AG09319 (cell line): ENCODE measurements around the gene UBE2H.

ENCODE experiments used
- DNase-seq: peaks from one replicate; pipeline ENCODE4 v3.0.0-alpha.2; 2010; ENCODE audit warnings: low read depth; ENCODE audit errors: extremely low read depth
- TF ChIP-seq, protein P1 (sequence below): IDR thresholded peaks from 2 replicates; pipeline ENCODE4 v1.5.1; 2011; ENCODE audit warnings: low read depth, mild to moderate bottlenecking, inconsistent platforms, low read length, moderate library complexity

The UBE2H gene

DNA sequence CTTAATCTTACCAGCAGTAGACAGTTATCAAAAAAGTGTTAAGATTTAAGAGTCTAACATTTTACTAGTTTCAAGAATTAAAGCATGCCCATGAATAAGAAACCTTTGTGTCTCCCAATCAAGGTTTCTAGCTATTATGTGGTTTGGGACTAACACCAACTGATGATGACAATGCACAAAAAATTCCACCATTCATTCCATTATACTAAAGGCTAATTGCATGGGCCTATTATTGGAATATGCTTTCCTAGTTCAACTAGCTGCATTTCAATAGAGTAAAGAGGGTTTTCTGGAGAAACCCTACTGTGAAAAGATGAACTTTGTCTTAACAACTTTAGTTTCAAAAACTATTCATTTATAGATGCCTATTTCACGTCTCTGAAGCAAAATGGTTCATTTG lies 44.6 kb downstream of the UBE2H start:
- TF ChIP-seq, protein P1, sequence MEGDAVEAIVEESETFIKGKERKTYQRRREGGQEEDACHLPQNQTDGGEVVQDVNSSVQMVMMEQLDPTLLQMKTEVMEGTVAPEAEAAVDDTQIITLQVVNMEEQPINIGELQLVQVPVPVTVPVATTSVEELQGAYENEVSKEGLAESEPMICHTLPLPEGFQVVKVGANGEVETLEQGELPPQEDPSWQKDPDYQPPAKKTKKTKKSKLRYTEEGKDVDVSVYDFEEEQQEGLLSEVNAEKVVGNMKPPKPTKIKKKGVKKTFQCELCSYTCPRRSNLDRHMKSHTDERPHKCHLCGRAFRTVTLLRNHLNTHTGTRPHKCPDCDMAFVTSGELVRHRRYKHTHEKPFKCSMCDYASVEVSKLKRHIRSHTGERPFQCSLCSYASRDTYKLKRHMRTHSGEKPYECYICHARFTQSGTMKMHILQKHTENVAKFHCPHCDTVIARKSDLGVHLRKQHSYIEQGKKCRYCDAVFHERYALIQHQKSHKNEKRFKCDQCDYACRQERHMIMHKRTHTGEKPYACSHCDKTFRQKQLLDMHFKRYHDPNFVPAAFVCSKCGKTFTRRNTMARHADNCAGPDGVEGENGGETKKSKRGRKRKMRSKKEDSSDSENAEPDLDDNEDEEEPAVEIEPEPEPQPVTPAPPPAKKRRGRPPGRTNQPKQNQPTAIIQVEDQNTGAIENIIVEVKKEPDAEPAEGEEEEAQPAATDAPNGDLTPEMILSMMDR = no peak
- no peak for DNase-seq

DNA sequence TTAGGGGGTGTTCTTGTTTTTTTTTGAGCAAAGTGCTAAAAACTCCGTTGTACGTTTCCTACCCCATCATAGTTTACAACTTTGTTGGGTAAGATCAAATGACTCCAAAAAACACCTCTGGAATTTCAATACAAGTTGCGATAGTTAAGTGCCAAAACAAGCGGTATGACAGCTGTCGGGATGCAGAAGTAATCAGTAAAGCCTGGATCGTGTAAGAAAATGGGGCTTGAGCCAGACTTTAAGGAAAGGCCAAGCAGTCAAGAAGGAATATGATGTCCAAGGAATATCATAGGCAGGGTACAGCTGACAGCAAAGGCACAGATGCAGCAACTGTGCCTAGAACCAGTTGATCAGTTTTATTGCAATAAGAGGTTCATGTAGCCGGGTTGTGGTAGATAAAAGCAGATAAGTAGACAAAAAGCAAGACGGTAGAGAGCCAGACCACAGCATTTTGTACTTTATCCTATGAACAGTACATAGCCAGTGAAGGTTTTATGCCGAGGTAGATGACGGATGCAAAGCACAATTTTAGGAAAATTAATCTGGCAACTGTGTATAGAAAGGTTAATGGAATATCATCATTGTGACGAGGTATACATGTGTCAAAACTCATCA lies 45.5 kb downstream of the UBE2H start:
- TF ChIP-seq, protein P1 = no peak

DNA sequence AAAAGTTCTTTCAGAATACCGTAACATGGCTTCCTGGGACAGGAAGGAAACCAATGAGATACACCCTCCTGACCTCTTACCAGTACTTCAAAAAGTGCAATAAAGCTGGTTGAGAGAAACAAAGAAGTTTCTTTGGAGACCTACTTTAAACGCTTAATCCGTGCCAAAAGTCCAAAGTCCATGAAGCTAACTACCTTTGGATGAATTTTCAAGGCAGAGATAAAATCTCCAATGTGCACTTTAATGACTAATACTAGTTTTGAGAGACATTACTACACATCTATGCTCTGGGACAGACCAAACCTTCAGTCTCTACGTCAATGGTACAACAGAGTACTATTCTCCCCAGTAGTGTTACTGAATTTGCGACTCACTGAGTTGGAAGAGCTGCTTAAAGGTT lies 46.1 kb downstream of the UBE2H start:
- DNase-seq = no peak
- TF ChIP-seq, protein P1 = no peak

More for the DNA sequence above, 45.5 kb downstream of the UBE2H start:
- DNase-seq = no peak

DNA sequence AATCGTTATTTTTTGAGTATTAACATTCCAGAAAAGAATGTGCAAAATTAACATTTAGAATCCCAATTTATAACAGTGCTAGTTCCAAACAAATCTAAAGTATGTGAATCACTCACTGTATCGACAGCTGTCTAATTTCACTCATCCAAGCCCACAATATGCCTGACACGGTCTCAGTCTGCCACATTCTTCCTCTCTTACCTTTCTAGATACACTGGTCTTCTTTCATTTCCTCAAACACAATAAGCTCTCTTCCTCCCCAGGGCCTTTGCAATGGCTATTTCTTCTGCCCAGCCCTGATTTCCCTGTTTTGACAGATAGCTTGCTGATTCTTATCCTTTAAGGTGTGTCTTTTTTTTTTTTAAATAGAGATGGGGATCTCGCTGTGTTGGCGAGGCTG lies 48.8 kb downstream of the UBE2H start:
- no peak for DNase-seq
- TF ChIP-seq, protein P1 = no peak

DNA sequence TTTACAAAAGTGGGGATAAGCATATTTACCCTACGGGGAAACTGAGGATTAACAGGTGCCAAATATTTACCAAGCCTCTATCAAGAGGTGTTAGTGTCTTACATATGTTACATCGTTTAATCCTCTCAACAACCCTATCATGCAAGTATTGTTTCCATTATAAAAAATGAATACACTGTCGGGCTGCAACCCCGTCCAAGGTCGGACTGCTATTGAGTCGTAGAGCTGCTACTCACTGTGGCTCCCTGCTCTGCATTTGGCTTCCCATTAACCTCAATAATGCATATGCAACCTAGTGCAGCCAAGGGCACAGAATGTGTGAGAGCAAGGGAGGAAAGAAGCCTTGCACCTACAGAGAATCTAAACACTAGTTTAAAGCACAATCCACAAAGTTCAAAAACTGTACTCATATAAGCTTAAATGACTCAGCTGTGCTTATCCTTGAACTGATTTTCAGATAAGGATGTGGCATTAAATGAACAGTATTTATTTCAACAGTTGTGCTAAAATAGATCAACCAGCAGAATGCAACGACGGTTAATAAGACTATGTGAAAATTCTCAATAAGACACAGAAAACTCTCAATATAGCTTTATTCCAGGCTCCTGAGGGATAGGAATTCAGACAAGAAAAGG lies 49.9 kb downstream of the UBE2H start:
- no peak for DNase-seq
- TF ChIP-seq, protein P1 = no peak

DNA sequence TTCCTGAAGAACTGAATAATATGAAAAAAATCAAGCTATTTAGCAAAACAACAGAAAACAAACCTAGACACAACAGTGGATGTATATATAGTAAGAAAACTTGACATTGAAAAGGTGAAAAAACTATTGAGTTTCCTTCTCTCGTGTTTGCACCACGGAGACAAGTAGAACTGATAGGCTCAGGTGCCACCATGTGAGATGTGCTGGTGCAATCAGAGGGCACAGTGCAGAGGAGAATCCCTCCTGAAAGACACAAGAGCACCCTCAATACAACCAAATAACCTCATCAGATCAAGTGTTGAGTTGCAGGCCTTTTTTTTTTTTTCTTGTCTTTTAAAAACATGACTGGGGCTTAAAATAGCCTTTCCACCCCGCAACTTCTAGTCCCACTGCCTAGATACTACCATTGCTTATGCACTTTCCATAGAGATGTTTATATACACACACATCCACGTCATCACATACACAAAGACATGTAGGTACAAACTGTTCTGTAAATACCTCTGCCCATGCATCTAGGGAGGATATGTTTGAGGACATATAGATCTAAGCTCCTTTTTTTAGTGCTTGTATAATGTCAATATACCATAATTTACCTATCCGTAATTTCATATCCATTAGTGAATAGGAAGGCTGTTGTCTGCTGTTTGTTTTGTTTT lies 54.1 kb downstream of the UBE2H start:
- no peak for DNase-seq
- TF ChIP-seq, protein P1 = no peak

DNA sequence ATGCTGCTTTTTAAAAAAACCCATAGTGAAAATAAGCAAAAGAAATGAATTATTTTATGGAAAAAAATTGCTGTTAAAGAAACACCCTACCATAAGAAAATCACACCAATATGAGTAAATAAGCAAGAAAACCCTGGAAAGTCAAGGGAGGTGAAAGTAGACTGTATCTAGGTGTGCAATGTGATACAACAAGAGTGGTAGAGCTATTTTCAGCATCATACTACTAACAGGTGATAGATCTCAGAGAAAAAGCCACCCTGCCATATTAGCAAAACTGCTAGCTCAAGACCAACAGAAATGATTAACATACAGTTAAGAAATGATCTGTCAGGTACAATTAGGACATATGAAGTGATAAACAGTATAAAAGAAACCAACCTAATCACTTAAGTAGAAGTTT lies 54.8 kb downstream of the UBE2H start:
- TF ChIP-seq, protein P1 = no peak
- no peak for DNase-seq
